ENCODE results near the gene SMCR8.

SMCR8 gene, protein sequence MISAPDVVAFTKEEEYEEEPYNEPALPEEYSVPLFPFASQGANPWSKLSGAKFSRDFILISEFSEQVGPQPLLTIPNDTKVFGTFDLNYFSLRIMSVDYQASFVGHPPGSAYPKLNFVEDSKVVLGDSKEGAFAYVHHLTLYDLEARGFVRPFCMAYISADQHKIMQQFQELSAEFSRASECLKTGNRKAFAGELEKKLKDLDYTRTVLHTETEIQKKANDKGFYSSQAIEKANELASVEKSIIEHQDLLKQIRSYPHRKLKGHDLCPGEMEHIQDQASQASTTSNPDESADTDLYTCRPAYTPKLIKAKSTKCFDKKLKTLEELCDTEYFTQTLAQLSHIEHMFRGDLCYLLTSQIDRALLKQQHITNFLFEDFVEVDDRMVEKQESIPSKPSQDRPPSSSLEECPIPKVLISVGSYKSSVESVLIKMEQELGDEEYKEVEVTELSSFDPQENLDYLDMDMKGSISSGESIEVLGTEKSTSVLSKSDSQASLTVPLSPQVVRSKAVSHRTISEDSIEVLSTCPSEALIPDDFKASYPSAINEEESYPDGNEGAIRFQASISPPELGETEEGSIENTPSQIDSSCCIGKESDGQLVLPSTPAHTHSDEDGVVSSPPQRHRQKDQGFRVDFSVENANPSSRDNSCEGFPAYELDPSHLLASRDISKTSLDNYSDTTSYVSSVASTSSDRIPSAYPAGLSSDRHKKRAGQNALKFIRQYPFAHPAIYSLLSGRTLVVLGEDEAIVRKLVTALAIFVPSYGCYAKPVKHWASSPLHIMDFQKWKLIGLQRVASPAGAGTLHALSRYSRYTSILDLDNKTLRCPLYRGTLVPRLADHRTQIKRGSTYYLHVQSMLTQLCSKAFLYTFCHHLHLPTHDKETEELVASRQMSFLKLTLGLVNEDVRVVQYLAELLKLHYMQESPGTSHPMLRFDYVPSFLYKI

DNA sequence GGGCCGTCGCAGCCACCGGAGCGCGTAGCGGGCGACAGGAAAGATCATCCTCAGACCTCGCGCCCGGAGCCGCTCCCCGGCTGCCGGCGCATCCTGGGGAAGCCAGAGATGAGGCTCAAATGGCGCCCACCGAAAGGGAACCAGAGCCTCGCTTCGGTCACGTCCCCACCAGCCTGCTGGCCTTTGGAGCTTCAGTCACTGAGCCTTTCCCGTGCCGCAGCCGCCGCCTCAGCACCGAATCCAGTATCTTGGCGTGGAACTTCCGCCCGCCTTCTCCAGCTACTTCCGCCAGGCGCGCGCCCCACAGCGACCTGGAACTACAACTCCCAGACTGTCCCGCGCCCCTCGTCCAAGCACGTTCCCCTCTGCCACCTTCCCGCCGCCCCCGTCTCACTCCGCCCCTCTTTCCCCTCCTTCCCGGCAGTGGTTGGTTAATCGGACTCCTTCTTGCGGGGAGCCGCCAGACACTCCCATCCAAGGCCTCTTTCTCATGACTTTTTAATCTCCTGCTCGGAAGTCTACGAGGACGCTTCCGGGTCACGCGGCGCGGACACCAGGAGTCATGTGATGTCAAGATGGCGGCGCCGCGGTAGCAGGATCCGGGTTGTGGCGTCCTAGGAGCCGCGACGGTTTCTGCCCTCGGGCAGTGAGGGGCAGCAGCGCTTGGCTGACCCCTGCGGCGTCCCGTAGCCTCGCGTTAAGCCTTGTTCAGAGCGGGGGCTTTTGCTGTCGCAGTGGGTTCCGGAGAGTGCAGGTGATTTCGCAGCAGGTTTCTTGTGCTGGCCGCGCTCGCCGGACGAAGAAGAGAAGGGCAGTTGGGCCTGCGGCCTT is at the start of gene SMCR8, which contains the start of gene TOP3A:
Gene SMCR8, plus strand, starts transcription at position 563 of the 831 bp plus-strand sequence. CDS start 497 bp downstream, outside the sequence.
Gene TOP3A, minus strand, starts transcription at position 264 of the 831 bp plus-strand sequence. Its CDS starts 216 bp downstream, at position 48.
- H3K4me3 ChIP-seq (ENCODE audit: control insufficient read depth, low read depth, low read length), result peak within 1 kb of the TSS; percentile 96
- peak; percentile 97 for DNase-seq (ENCODE audit: low read depth)
- TF ChIP-seq, protein P1, sequence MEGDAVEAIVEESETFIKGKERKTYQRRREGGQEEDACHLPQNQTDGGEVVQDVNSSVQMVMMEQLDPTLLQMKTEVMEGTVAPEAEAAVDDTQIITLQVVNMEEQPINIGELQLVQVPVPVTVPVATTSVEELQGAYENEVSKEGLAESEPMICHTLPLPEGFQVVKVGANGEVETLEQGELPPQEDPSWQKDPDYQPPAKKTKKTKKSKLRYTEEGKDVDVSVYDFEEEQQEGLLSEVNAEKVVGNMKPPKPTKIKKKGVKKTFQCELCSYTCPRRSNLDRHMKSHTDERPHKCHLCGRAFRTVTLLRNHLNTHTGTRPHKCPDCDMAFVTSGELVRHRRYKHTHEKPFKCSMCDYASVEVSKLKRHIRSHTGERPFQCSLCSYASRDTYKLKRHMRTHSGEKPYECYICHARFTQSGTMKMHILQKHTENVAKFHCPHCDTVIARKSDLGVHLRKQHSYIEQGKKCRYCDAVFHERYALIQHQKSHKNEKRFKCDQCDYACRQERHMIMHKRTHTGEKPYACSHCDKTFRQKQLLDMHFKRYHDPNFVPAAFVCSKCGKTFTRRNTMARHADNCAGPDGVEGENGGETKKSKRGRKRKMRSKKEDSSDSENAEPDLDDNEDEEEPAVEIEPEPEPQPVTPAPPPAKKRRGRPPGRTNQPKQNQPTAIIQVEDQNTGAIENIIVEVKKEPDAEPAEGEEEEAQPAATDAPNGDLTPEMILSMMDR (conservative IDR thresholded peaks at IDR 0.05; ENCODE audit: control insufficient read depth, insufficient read depth, low read depth, low read length), result no peak

DNA sequence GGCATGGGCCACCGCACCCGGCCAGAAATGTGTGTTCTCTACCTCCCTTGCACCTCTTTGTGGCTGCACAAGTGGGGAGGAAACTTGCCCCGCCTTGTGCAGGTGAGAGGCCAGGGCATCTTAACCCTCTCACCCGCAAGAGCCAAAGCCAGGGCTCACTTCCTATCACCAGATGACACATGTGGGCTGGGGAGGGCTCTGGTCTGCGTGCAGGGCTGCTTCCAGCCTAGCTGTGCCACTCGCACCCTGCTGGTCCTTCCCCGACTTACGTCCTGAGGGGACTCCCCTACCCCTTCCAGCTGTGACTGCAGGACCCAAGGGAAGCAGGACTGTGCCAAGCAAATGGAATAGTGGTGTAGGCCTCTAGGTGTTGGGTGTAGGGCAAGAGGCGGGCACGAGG is 47.7 kb upstream of the SMCR8 start:
- DNase-seq (ENCODE audit: low read depth), result no peak
- TF ChIP-seq, protein P1 (conservative IDR thresholded peaks at IDR 0.05; ENCODE audit: control insufficient read depth, insufficient read depth, low read depth, low read length), result no peak
- H3K4me3 ChIP-seq (ENCODE audit: control insufficient read depth, low read depth, low read length), result no peak overlapping the region

DNA sequence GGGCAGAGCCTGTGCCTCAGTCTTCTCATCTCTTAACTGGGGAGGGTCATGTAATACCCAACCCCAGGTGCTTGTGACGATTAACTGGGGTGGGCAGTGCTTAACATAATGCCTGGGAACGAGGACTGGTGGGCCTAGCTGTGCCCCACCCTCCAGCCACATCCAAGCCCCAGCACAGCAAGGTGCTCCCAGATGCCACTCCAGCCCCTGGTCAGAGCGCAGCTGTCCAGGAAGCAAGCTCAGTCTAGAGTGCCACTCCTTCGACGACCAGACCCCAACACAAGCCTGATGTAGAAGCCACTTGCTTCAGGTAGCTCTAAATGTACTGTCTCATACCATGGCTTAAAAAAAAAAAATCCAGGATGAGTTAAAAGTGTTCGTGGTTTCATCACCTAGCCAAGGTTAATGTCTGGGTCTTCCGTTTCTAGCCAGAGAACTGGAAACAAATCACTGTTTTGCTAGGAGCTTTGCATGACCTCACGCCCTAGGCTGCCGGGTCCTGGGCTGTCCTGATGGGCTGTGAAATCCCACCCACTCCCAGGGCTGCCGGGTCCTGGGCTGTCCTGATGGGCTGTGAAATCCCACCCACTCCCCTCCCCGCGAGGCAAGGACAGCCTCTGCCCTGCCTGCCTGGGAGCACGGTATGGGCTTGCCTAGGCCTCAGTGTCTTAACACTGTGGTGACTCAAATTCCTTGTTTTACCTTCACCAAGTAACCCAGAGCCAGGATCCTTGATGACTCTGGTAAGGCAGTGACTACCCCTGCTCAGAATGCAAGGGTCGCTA is 47.0 kb upstream of the SMCR8 start:
- TF ChIP-seq, protein P1 (conservative IDR thresholded peaks at IDR 0.05; ENCODE audit: control insufficient read depth, insufficient read depth, low read depth, low read length), result no peak
- peak; percentile 28 for DNase-seq (ENCODE audit: low read depth)
- H3K4me3 ChIP-seq (ENCODE audit: control insufficient read depth, low read depth, low read length), result no peak overlapping the region

DNA sequence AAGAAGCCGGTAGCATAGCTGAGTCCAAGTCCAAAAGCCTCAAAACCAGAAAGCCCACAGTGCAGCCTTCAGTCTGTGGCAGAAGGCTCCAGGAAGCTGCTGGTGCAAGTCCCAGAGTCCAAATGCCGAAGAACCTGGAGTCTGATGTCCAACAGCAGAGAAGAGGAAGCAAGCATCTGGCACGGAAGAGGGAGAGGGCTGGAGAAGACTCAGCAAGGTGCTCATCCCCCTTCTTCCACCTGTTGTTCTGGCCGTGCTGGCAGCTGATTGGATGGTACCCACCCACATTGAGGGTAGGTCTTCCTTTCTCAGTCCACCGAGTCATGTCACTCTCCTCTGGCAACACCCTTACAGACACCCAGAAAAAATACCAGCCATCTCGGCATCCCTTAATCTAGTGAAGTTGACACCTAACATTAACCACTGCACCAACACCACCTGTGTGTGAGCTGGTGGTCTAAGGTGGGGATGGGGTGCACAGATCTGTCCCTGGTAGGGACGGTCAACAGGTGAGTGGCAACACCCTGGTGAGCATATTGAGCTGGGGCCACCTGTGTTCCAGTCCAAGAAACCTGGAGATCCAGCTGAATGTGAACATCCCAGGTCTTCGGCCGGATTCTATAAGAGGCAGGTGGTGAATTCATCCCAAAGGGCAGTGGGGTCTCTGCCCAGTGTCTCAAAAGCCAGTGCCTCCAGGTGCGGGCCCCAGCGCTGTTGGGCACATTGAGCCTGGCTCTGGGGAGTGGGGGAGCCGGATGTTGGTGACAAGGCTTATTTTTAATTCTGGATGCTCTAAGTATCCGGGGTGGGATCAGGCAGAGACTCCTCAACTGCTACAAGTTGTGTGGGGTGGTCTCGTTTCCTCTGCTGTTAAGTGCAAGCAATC is 44.8 kb upstream of the SMCR8 start:
- no peak for DNase-seq (ENCODE audit: low read depth)
- TF ChIP-seq, protein P1 (conservative IDR thresholded peaks at IDR 0.05; ENCODE audit: control insufficient read depth, insufficient read depth, low read depth, low read length), result no peak
- no peak overlapping the region for H3K4me3 ChIP-seq (ENCODE audit: control insufficient read depth, low read depth, low read length)

DNA sequence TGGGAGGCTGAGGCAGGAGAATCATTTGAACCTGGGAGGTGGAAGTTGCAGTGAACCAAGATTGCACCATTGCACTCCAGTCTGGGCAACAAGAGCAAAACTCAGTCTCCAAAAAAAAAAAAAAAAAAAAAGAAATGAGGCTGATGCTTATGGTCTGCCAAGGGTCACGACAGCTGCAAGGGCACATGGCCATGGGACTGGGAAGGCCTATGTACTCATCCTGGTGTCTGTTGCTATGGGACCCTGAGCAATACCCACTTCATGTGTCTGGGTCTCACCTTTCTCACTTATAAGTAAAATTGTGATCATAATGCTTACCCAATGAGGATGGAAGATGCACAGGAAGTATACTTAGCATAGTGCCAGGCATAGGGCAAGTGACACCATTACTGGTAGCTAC is 38.0 kb upstream of the SMCR8 start:
- no peak overlapping the region for H3K4me3 ChIP-seq (ENCODE audit: control insufficient read depth, low read depth, low read length)
- TF ChIP-seq, protein P1 (conservative IDR thresholded peaks at IDR 0.05; ENCODE audit: control insufficient read depth, insufficient read depth, low read depth, low read length), result no peak
- DNase-seq (ENCODE audit: low read depth), result no peak

Measured in fibroblast of mammary gland (primary cell).